HepG2 (cell line): ENCODE data around the gene SLC13A5. TPM values are rescaled to one million over a fixed set of nuclear protein-coding genes. Genes with fewer than 3 reads are reported as not detected.

Experiments used
- ATF5 ChIP-seq: sonication (generic); formaldehyde crosslinking; IDR thresholded peaks from 2 replicates; pipeline ENCODE4 v1.4.0; 2020; ENCODE audit warnings: mild to moderate bottlenecking, low read depth, missing genetic modification reagents
- CERS6 ChIP-seq: sonication (generic); formaldehyde crosslinking; IDR thresholded peaks from 2 replicates; pipeline ENCODE4 v1.5.0; 2020; ENCODE audit warnings: missing genetic modification reagents
- CHCHD3 ChIP-seq: sonication (generic); formaldehyde crosslinking; IDR thresholded peaks from 2 replicates; pipeline ENCODE4 v1.8.0; 2022; ENCODE audit warnings: mild to moderate bottlenecking, missing genetic modification reagents, moderate library complexity
- E2F5 ChIP-seq: sonication (generic); formaldehyde crosslinking; conservative IDR thresholded peaks from 2 replicates; pipeline ENCODE4 v1.4.0; 2020; ENCODE audit warnings: missing genetic modification reagents
- IRF9 ChIP-seq: sonication (generic); formaldehyde crosslinking; IDR thresholded peaks from 2 replicates; pipeline ENCODE4 v1.8.0; 2022; ENCODE audit warnings: missing genetic modification reagents, mild to moderate bottlenecking, borderline replicate concordance
- MAF1 ChIP-seq: sonication (generic); formaldehyde crosslinking; IDR thresholded peaks from 2 replicates; pipeline ENCODE4 v1.5.0; 2020; ENCODE audit warnings: missing genetic modification reagents, borderline replicate concordance
- MAZ ChIP-seq, 2 experiments: sonication (generic) in 1 of 2; formaldehyde crosslinking in 1 of 2; IDR thresholded peaks; 2 replicates each; pipeline versions ENCODE4 v1.5.0 to v1.6.1; 2012 to 2020; ENCODE audit warnings: low read depth in 2 of 2, mild to moderate bottlenecking in 2 of 2, borderline replicate concordance in 1 of 2, improper control_type of control experiment in 1 of 2, low read length in 1 of 2, missing genetic modification reagents in 1 of 2, moderate library complexity in 1 of 2
- NONO ChIP-seq, 2 experiments: fragments of 450-650 bp in 1 of 2; sonication (generic) in 1 of 2; formaldehyde crosslinking in 1 of 2; IDR thresholded peaks in 1 of 2; conservative IDR thresholded peaks in 1 of 2; 2 replicates each; pipeline versions ENCODE4 v1.6.1 to v1.8.0; 2017 to 2022; ENCODE audit warnings: mild to moderate bottlenecking in 1 of 2, missing genetic modification reagents in 1 of 2, moderate library complexity in 1 of 2
- PBX3 ChIP-seq: sonication (generic); formaldehyde crosslinking; IDR thresholded peaks from 2 replicates; pipeline ENCODE4 v1.8.1; 2023; ENCODE audit warnings: missing genetic modification reagents, inconsistent platforms, borderline replicate concordance
- PITX1 ChIP-seq: sonication (generic); formaldehyde crosslinking; IDR thresholded peaks from 2 replicates; pipeline ENCODE4 v1.5.1; 2020; ENCODE audit warnings: mild to moderate bottlenecking, missing genetic modification reagents
- PLSCR1 ChIP-seq: sonication (generic); formaldehyde crosslinking; IDR thresholded peaks from 2 replicates; pipeline ENCODE4 v1.5.0; 2020; ENCODE audit warnings: missing genetic modification reagents, mild to moderate bottlenecking, borderline replicate concordance
- POLR2G ChIP-seq: fragments of 200-400 bp; formaldehyde crosslinking; IDR thresholded peaks from 2 replicates; pipeline ENCODE4 v1.6.1; 2018; ENCODE audit warnings: mild to moderate bottlenecking, low read depth, low read length, moderate library complexity
- SUZ12 ChIP-seq: fragments of 150-350 bp; IDR thresholded peaks from 2 replicates; pipeline ENCODE4 v1.6.1; 2014; ENCODE audit warnings: low read depth, low read length
- THAP8 ChIP-seq: sonication (generic); formaldehyde crosslinking; IDR thresholded peaks from 2 replicates; pipeline ENCODE4 v1.5.1; 2020; ENCODE audit warnings: missing genetic modification reagents, mild to moderate bottlenecking, borderline replicate concordance
- ZNF101 ChIP-seq: sonication (generic); formaldehyde crosslinking; IDR thresholded peaks from 2 replicates; pipeline ENCODE4 v1.4.0; 2020; ENCODE audit warnings: mild to moderate bottlenecking, low read depth, missing genetic modification reagents, borderline replicate concordance
- ZNF138 ChIP-seq: sonication (generic); formaldehyde crosslinking; IDR thresholded peaks from 2 replicates; pipeline ENCODE4 v1.5.0; 2020; ENCODE audit warnings: mild to moderate bottlenecking, low read depth, missing genetic modification reagents
- ZNF230 ChIP-seq: sonication (generic); formaldehyde crosslinking; IDR thresholded peaks from 2 replicates; pipeline ENCODE4 v1.4.0; 2020; ENCODE audit warnings: mild to moderate bottlenecking, missing genetic modification reagents
- ZNF383 ChIP-seq: sonication (generic); formaldehyde crosslinking; IDR thresholded peaks from 2 replicates; pipeline ENCODE4 v1.4.0; 2020; ENCODE audit warnings: missing genetic modification reagents, mild to moderate bottlenecking, borderline replicate concordance
- ZNF747 ChIP-seq: sonication (generic); formaldehyde crosslinking; IDR thresholded peaks from 2 replicates; pipeline ENCODE4 v1.8.1; 2023; ENCODE audit warnings: missing genetic modification reagents, mild to moderate bottlenecking, borderline replicate concordance
- ZNF782 ChIP-seq: sonication (generic); formaldehyde crosslinking; IDR thresholded peaks from 2 replicates; pipeline ENCODE4 v1.4.0; 2020; ENCODE audit warnings: missing genetic modification reagents, mild to moderate bottlenecking, borderline replicate concordance
- ZSCAN20 ChIP-seq: sonication (generic); formaldehyde crosslinking; IDR thresholded peaks from 2 replicates; pipeline ENCODE4 v1.4.0; 2020; ENCODE audit warnings: missing genetic modification reagents, mild to moderate bottlenecking, borderline replicate concordance
- polyA plus RNA-seq, 8 experiments: library from polyadenylated mRNA; depleted of rRNA in 3 of 8; stranded (reverse) in 7 of 8; unstranded in 1 of 8; fragments of >200 nt; fragmentation: Illumina TruSeq in 4 of 8; extraction: Trizol in 4 of 8; gene quantifications; 2 replicates each; pipeline versions ENCODE4 v1.2.1 to v1.2.3, GENCODE V29; 2011 to 2016; ENCODE audit warnings: low read depth in 4 of 8, missing spikeins in 1 of 8, mixed read lengths in 1 of 8; ENCODE audit not compliant: insufficient read depth in 1 of 8
- total RNA-seq, 5 experiments: library from RNA; depleted of rRNA; stranded (reverse); fragments of >200 nt; fragmentation: Illumina TruSeq; extraction: Trizol; gene quantifications; 2 replicates each; pipeline ENCODE4 v1.2.3, GENCODE V29; 2016; ENCODE audit warnings: low read depth in 1 of 5

Gene SLC13A5
- total and polyA plus RNA-seq, 2 of the 13 experiments (the other 11 are each of a cell fraction or from before 2014, with no cell fraction given), result 42.8 to 310 TPM

GRCh38 chr17:6651919-6652452 lies 61.2 kb downstream of the SLC13A5 start (continued):
- TF ChIP-seq E2F5 (CRISPR knock-in tag) (peak; percentile 66; the same call in 1 of the 2 replicates), ATF5 (peak; percentile 98), ZNF101 (CRISPR knock-in tag) (peak; percentile 95; the same call in 1 of the 2 replicates), ZNF230 (CRISPR knock-in tag) (peak; percentile 98), CERS6 (CRISPR knock-in tag) (peak; percentile 81; the same call in 1 of the 2 replicates), CHCHD3 (CRISPR knock-in tag) (peak; percentile 96), THAP8 (CRISPR knock-in tag) (peak; percentile 99), POLR2G (no peak), ZNF383 (CRISPR knock-in tag) (no peak; the same call in 1 of the 2 replicates), ZNF782 (CRISPR knock-in tag) (peak; percentile 98; the same call in 1 of the 2 replicates), NONO (IDR thresholded peaks at IDR 0.05) (no peak), NONO (CRISPR knock-in tag; conservative IDR thresholded peaks at IDR 0.05) (peak; percentile 63; the same call in 1 of the 2 replicates), MAZ (IDR thresholded peaks at IDR 0.05; ENCODE audit: borderline replicate concordance, low read depth, low read length) (no peak), MAZ (CRISPR knock-in tag; IDR thresholded peaks at IDR 0.05; ENCODE audit: low read depth) (peak; percentile 93), PITX1 (CRISPR knock-in tag) (peak; percentile 78), IRF9 (CRISPR knock-in tag) (peak; percentile 98), PLSCR1 (CRISPR knock-in tag) (peak; percentile 75; the same call in 1 of the 2 replicates), SUZ12 (no peak), MAF1 (CRISPR knock-in tag) (peak; percentile 62; the same call in 1 of the 2 replicates), ZNF747 (peak; percentile 95; the same call in 1 of the 2 replicates), ZNF138 (peak; percentile 98; the same call in 1 of the 2 replicates), ZSCAN20 (CRISPR knock-in tag) (peak; percentile 95), PBX3 (peak; percentile 57; the same call in 1 of the 2 replicates)
